Subcutaneous adipose tissue (tissue), 4 donors: ENCODE results near the gene IL1RAPL1. TPM values are rescaled to one million over a fixed set of nuclear protein-coding genes. Genes with fewer than 3 reads are reported as not detected.

ENCODE experiments used
- CTCF ChIP-seq: fragments of 450-650 bp; IDR thresholded peaks from one replicate; pipeline ENCODE4 v1.5.1; 2016; ENCODE audit warnings: low read depth, mild to moderate bottlenecking, control low read depth, antibody characterized with exemption, moderate library complexity
- total RNA-seq, 4 donors: library from RNA; depleted of rRNA; stranded (reverse); fragments of >200 nt; gene quantifications; one replicate each; pipeline ENCODE4 v1.1.0, GENCODE V29; 2016

Gene IL1RAPL1
- total RNA-seq, 4 donors from 2014 or later: 0.66 TPM; not detected in 3

- no peak for TF ChIP-seq CTCF
Measured at GRCh38 chrX:29466456-29466855, 879.2 kb downstream of the IL1RAPL1 start.

DNA sequence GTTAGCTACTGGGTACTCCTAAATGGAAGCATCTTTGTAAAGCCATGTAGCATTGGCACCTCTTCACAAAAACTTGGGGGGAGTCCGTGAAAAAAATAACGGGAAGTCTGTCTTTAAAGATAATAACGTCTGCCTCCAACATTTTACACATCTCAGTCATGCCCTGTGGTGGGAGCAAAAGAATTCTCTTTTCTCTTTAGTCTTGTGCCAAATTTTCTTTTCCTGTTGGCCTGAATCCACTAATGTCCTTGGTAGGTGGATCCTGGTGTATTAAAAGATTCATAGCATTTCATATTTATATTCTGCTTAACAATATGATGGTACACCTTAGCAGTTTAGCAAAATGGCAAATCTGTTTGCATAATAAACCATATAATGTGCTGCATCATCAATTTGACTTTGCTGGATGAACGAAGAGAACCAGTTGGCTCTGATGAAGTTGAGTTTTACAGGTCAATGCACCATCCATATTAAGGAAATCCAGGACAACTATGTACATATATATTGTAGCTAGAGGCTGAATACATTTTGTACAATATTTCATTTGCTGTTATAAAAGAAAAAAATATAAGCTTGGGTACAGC lies 881.8 kb downstream of the IL1RAPL1 start:
- no peak for TF ChIP-seq CTCF

DNA sequence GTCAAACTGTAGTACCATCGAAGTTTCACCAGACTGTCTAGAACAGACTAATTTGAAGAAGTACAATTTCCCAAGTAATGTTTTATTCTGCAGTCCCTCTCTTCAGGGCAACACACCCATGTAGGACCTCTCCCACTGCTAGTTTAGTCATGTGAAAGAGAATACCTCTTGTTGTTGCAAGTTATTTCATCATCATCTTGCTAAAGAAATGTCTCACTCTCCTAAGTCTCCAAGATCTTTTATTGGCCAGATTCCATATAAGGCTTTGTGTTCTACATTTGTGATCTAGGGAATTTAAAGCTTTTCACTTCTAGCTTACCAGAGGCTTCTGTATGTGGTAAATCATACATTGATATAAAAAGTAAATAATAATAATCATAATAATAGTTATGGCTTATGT lies 882.8 kb downstream of the IL1RAPL1 start:
- TF ChIP-seq CTCF: no peak

DNA sequence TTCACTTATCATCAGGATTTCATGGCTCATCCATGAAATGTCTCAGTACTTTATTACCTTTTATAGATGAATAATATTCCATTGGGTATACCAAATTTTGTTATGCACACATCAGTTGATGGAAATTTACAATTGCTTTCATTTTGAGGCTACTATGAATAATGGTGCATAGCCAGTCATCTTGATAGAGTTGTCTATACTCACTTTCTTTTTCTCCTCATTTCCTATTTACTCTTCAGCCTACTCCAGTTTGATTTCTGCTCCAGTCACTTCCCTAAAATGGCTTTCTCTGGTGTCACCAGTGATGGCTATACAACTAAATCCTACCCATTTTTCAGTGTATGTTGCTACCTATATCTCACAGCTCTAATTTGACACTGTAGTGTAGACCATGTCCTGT lies 884.6 kb downstream of the IL1RAPL1 start:
- TF ChIP-seq CTCF: no peak

GRCh38 chrX:29477878-29478277 lies 890.6 kb downstream of the IL1RAPL1 start:
- no peak for TF ChIP-seq CTCF

GRCh38 chrX:29478336-29479069 lies 891.3 kb downstream of the IL1RAPL1 start:
- no peak for TF ChIP-seq CTCF

- TF ChIP-seq CTCF: no peak
Measured at GRCh38 chrX:29487214-29487613, 900.0 kb downstream of the IL1RAPL1 start.
